Cardiac muscle cell (in vitro differentiated cells and primary cell): Measurements from ENCODE around the gene DLEU7. TPM values are rescaled to one million over a fixed set of nuclear protein-coding genes. Genes with fewer than 3 reads are reported as not detected.

Experiments used
- DNase-seq, 2 donors: peaks; one replicate each; pipeline versions ENCODE4 v3.0.0 to v3.0.0-alpha.2; 2010 to 2017; ENCODE audit warnings: low read depth in 1 of 2, low spot score in 1 of 2
- H3K27ac ChIP-seq: fragments of 200-600 bp; sonication (generic); 2 replicates; pipeline ENCODE4 v1.5.1; 2016
- H3K27me3 ChIP-seq: fragments of 200-600 bp; sonication (generic); 2 replicates; pipeline ENCODE4 v1.6.0; 2016; ENCODE audit warnings: control low read depth
- H3K36me3 ChIP-seq: fragments of 200-600 bp; sonication (generic); 2 replicates; pipeline ENCODE4 v1.5.1; 2016; ENCODE audit warnings: control low read depth
- H3K4me1 ChIP-seq: fragments of 200-600 bp; sonication (generic); 2 replicates; pipeline ENCODE4 v1.8.1; 2017; ENCODE audit warnings: low read depth, mild to moderate bottlenecking, mixed run types
- H3K4me3 ChIP-seq: fragments of 200-600 bp; sonication (generic); 2 replicates; pipeline ENCODE4 v1.5.1; 2016; ENCODE audit warnings: mild to moderate bottlenecking
- H3K9me3 ChIP-seq: fragments of 200-600 bp; sonication (generic); 2 replicates; pipeline ENCODE4 v1.5.1; 2017; ENCODE audit warnings: low read depth, mild to moderate bottlenecking, control low read depth
- polyA plus RNA-seq: library from polyadenylated mRNA; unstranded; fragments of >200 nt; fragmentation: Nextera tagmentation; extraction: Ambion mirVana; gene quantifications from 2 replicates; pipeline ENCODE4 v1.2.1, GENCODE V29; 2016
- total RNA-seq: library from RNA; depleted of rRNA; stranded (reverse); fragments of >200 nt; gene quantifications from 2 replicates; pipeline ENCODE4 v1.2.3, GENCODE V29; 2016
- TF ChIP-seq, protein P1 (sequence below): IDR thresholded peaks from 2 replicates; pipeline ENCODE4 v1.5.1; 2012; ENCODE audit warnings: low read depth, mild to moderate bottlenecking, low read length

DLEU7 gene
- total and polyA plus RNA-seq, 2 experiments from 2014 or later, result not detected

DNA sequence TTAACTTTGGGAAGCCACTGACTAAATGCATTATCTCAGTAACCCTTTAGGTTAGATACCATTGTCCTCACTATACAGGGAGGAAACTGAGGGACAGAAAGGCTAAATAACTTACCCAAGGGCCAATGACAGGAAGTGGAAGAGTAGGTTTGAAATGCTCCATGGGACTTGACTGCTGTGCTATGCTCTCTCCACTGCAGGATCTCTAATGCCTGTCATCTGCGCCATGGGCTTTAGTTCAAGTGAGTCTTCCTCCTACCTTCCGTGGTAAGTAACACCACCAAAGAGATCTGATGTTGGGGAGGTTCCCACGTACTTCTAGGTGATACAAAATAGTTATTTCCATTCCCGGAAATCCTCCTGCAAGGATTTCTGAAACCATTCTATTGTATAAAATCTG lies 3.7 kb downstream of the DLEU7 start:
- H3K36me3 ChIP-seq, result no peaks in the 10 kb centered on the region
- H3K27ac ChIP-seq, result no peak overlapping the region
- no peak overlapping the region for H3K4me3 ChIP-seq
- H3K4me1 ChIP-seq, result no peaks in the 10 kb centered on the region
- H3K27me3 ChIP-seq, result peaks cover 57% of the 10 kb centered on the region
- H3K9me3 ChIP-seq, result no peaks in the 10 kb centered on the region
- TF ChIP-seq, protein P1, sequence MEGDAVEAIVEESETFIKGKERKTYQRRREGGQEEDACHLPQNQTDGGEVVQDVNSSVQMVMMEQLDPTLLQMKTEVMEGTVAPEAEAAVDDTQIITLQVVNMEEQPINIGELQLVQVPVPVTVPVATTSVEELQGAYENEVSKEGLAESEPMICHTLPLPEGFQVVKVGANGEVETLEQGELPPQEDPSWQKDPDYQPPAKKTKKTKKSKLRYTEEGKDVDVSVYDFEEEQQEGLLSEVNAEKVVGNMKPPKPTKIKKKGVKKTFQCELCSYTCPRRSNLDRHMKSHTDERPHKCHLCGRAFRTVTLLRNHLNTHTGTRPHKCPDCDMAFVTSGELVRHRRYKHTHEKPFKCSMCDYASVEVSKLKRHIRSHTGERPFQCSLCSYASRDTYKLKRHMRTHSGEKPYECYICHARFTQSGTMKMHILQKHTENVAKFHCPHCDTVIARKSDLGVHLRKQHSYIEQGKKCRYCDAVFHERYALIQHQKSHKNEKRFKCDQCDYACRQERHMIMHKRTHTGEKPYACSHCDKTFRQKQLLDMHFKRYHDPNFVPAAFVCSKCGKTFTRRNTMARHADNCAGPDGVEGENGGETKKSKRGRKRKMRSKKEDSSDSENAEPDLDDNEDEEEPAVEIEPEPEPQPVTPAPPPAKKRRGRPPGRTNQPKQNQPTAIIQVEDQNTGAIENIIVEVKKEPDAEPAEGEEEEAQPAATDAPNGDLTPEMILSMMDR, result no peak
- DNase-seq, result no peak

- H3K9me3 ChIP-seq, result no peaks in the 10 kb centered on the region
- no peak overlapping the region for H3K4me3 ChIP-seq
- DNase-seq, result no peak
- H3K36me3 ChIP-seq, result no peaks in the 10 kb centered on the region
- no peaks in the 10 kb centered on the region for H3K4me1 ChIP-seq
- TF ChIP-seq, protein P1, result no peak
- peaks cover 46% of the 10 kb centered on the region for H3K27me3 ChIP-seq
- H3K27ac ChIP-seq, result no peak overlapping the region
Observed at GRCh38 chr13:50838701-50839100, 4.8 kb downstream of the DLEU7 start.

DNA sequence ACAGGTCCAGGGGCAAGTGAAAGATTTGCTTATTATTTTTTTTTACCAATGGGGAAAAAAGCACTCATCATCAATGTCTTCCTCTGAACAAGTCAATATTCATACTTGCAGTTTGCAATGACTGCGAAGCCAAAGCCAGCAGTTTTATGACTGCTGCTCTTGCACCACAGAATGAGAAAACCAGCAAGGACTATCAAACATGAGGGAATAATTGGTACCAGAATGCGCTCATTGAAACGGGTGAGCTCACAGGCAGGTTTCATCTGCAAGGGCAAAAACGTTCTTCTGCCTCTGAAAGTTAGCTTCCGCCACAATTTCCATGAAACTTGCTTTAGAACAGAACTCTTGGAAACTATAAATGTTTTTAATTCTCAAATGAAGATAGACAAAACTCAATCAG lies 5.5 kb downstream of the DLEU7 start:
- Histone ChIP-seq H3K4me3 (no peak overlapping the region), H3K36me3 (no peaks in the 10 kb centered on the region), H3K27me3 (peaks cover 39% of the 10 kb centered on the region), H3K4me1 (no peaks in the 10 kb centered on the region), H3K27ac (no peak overlapping the region), H3K9me3 (no peaks in the 10 kb centered on the region)
- TF ChIP-seq, protein P1, result no peak
- no peak for DNase-seq

DNA sequence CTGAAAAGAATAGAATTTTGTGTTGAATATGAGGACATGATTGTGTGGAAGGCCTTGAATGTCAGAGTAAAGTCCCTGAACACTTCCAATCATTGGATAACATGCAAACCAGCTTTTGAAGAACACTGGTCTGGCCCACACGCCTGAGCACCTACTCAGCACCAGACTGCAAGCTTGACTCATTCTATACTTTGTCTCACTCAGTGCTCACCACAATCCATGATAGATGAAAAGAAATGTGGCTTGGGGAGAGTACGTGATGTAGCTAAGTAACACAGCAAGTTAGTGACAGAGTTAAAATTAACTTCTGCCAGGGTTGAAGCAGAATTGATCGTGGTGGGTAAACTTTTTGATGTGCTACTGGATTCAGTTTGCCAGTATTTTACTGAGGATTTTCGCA lies 12.0 kb downstream of the DLEU7 start:
- peaks cover 28% of the 10 kb centered on the region for H3K27me3 ChIP-seq
- TF ChIP-seq, protein P1, result no peak
- no peak for DNase-seq

DNA sequence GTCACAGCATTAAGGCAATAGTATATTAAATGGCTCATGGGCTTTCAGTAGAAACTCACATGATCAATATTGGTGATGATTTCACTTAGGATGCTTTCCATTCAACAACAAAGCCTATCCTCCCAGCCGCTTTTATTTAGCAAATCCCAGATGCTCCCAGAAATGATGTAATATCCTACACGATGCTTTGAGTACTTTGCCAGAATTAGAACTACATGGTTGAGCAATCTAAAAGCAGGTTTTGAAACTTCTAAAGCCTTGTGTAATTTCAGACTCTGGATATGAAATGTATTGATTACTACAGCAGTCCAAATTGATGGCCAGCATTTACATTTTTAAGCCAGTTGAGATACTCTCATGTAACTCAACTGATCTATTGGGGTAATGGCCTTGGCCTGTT lies 13.6 kb downstream of the DLEU7 start:
- no peak overlapping the region for H3K4me3 ChIP-seq
- H3K4me1 ChIP-seq, result no peaks in the 10 kb centered on the region
- H3K27ac ChIP-seq, result no peak overlapping the region
- H3K27me3 ChIP-seq, result peaks cover 33% of the 10 kb centered on the region
- no peaks in the 10 kb centered on the region for H3K36me3 ChIP-seq
- peak in 1 of 2 donors; percentile 65 for DNase-seq
- TF ChIP-seq, protein P1, result no peak
- no peaks in the 10 kb centered on the region for H3K9me3 ChIP-seq

More for the DNA sequence above, 12.0 kb downstream of the DLEU7 start:
- Histone ChIP-seq H3K9me3 (no peaks in the 10 kb centered on the region), H3K4me1 (no peaks in the 10 kb centered on the region), H3K27ac (no peak overlapping the region), H3K36me3 (no peaks in the 10 kb centered on the region), H3K4me3 (no peak overlapping the region)

DNA sequence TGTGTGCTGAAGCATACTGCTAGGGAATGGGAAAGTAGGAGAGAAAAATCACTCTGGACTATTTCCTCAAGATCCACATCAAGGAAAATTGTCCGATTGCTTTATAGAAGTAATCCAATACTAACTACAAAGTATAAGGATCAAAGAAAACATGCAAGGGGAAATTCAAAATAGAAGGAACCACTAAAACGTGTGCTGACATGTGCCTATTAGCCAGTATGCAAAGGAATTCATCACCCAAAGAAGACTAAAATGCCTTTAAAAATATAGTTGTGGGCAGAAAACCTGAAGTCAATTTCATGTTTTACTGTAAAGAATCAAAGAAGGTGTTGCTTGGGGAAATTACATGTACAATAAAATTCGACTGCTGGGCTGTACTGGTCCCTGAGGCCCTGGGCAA lies 14.3 kb downstream of the DLEU7 start:
- TF ChIP-seq, protein P1, result no peak
- H3K36me3 ChIP-seq, result no peaks in the 10 kb centered on the region

More for the DNA sequence above, 14.3 kb downstream of the DLEU7 start:
- DNase-seq, result no peak
- no peak overlapping the region for H3K27ac ChIP-seq
- H3K9me3 ChIP-seq, result no peaks in the 10 kb centered on the region
- no peaks in the 10 kb centered on the region for H3K4me1 ChIP-seq
- H3K27me3 ChIP-seq, result peaks cover 33% of the 10 kb centered on the region
- no peak overlapping the region for H3K4me3 ChIP-seq
